ENCODE results near the gene NXPH1.

GRCh38 chr7:8413600-8413999 is 19.8 kb upstream of the NXPH1 start:
- no peak for TF ChIP-seq POLR2A (IDR thresholded peaks at IDR 0.05)
- no peak for TF ChIP-seq CTCF (IDR thresholded peaks at IDR 0.05)
